Effector memory CD8-positive, alpha-beta T cell (primary cell): ENCODE results near the gene SMIM3.
"Not testable (repeated sequence)": the region's sequence is repeated elsewhere in the genome, so short reads cannot be mapped to it uniquely, and the experiment has no call there.

Source experiments
- ATAC-seq: fragments of 150-1000 bp; cut with Tn5 transposase; replicated peaks from 2 replicates; pipeline ENCODE4 v1.10.0; 2021; ENCODE audit warnings: mild to moderate bottlenecking, moderate library complexity
- DNase-seq, 3 experiments: peaks; one replicate each; pipeline ENCODE4 v3.0.0; 2021
- H3K27ac Mint-ChIP-seq, 2 donors: one replicate each; pipeline ENCODE4 v1.8.0; 2022; ENCODE audit warnings: mild to moderate bottlenecking in 2 of 2, mixed read lengths in 2 of 2, moderate library complexity in 2 of 2
- H3K27me3 Mint-ChIP-seq, 2 donors: one replicate each; pipeline ENCODE4 v1.8.0; 2022; ENCODE audit warnings: mixed read lengths in 2 of 2
- H3K36me3 Mint-ChIP-seq: one replicate; pipeline ENCODE4 v1.8.0; 2022; ENCODE audit warnings: mild to moderate bottlenecking, moderate library complexity, mixed read lengths; ENCODE audit not compliant: insufficient read depth
- H3K4me1 Mint-ChIP-seq, 2 donors: one replicate each; pipeline ENCODE4 v1.8.0; 2022; ENCODE audit warnings: low read depth in 2 of 2, mixed read lengths in 2 of 2
- H3K4me3 Mint-ChIP-seq, 2 donors: one replicate each; pipeline ENCODE4 v1.8.0; 2022; ENCODE audit warnings: mild to moderate bottlenecking in 2 of 2, mixed read lengths in 2 of 2, moderate library complexity in 2 of 2
- H3K9me3 Mint-ChIP-seq, 2 donors: one replicate each; pipeline ENCODE4 v1.8.0; 2022; ENCODE audit warnings: mixed read lengths in 2 of 2
- total RNA-seq, 9 experiments: gene quantifications; one replicate each; lab custom pipeline; 2026; lab: John Stamatoyannopoulos, UW

Gene SMIM3, protein sequence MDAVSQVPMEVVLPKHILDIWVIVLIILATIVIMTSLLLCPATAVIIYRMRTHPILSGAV
- 2.7 to 29.9 (median 7.2) reads per million in 9 experiments for total RNA-seq

- peak within 1 kb of the TSS; percentile 93 to 97 for H3K4me3 Mint-ChIP-seq
- H3K9me3 Mint-ChIP-seq, result no peaks in the 10 kb centered on the region
- H3K36me3 Mint-ChIP-seq, result peaks cover 3% of the 10 kb centered on the region
- H3K27ac Mint-ChIP-seq, result peak within 1 kb of the TSS; percentile 85 to 94
- ATAC-seq (peak; percentile 64), DNase-seq (peak; percentile 27 to 41 (median 31))
- H3K4me1 Mint-ChIP-seq, result peaks cover 28 to 31% of the 10 kb centered on the region in 2 donors
- H3K27me3 Mint-ChIP-seq, result peaks cover 1 to 8% of the 10 kb centered on the region in 2 donors
Observed at GRCh38 chr5:150778517-150779396, at the start of gene SMIM3. TSS of gene SMIM3 (plus strand) at chr5:150778757. CDS start at chr5:150795441, 16,684 bp downstream.

GRCh38 chr5:150729859-150730258, 48.7 kb upstream of the SMIM3 start:
- H3K27ac Mint-ChIP-seq, result peak overlapping the region in 1 of 2 donors; percentile 63
- no peaks in the 10 kb centered on the region for H3K9me3 Mint-ChIP-seq
- H3K4me3 Mint-ChIP-seq, result no peak overlapping the region
- ATAC-seq, result no peak
- no peak for DNase-seq
- peaks cover 83% of the 10 kb centered on the region for H3K36me3 Mint-ChIP-seq
- H3K27me3 Mint-ChIP-seq, result no peaks in the 10 kb centered on the region
- H3K4me1 Mint-ChIP-seq, result peaks cover 4 to 11% of the 10 kb centered on the region in 2 donors

- Mint-ChIP-seq H3K4me3 (no peak overlapping the region), H3K27ac (no peak overlapping the region), H3K4me1 (peaks cover 13 to 17% of the 10 kb centered on the region in 2 donors), H3K9me3 (peaks cover 0 to 1% of the 10 kb centered on the region in 2 donors), H3K27me3 (no peaks in the 10 kb centered on the region), H3K36me3 (peaks cover 75% of the 10 kb centered on the region)
- ATAC-seq (no peak), DNase-seq (no peak)
Observed at GRCh38 chr5:150731669-150732242, 46.8 kb upstream of the SMIM3 start.

GRCh38 chr5:150734579-150735384, 43.8 kb upstream of the SMIM3 start:
- H3K4me3 Mint-ChIP-seq, result peak overlapping the region in 1 of 2 donors; percentile 31
- ATAC-seq (peak; percentile 17), DNase-seq (no peak)
- peaks cover 34 to 45% of the 10 kb centered on the region in 2 donors for H3K4me1 Mint-ChIP-seq
- H3K9me3 Mint-ChIP-seq, result peaks cover 0 to 1% of the 10 kb centered on the region in 2 donors
- H3K27ac Mint-ChIP-seq, result peak overlapping the region; percentile 76 to 77
- peaks cover 60% of the 10 kb centered on the region for H3K36me3 Mint-ChIP-seq
- no peaks in the 10 kb centered on the region for H3K27me3 Mint-ChIP-seq

GRCh38 chr5:150738862-150739261, 39.7 kb upstream of the SMIM3 start:
- no peaks in the 10 kb centered on the region for H3K27me3 Mint-ChIP-seq
- DNase-seq (no peak), ATAC-seq (no peak)
- no peak overlapping the region for H3K27ac Mint-ChIP-seq
- peaks cover 43 to 65% of the 10 kb centered on the region in 2 donors for H3K4me1 Mint-ChIP-seq
- H3K36me3 Mint-ChIP-seq, result peaks cover 48% of the 10 kb centered on the region
- peaks cover 0 to 1% of the 10 kb centered on the region in 2 donors for H3K9me3 Mint-ChIP-seq
- no peak overlapping the region for H3K4me3 Mint-ChIP-seq

DNA sequence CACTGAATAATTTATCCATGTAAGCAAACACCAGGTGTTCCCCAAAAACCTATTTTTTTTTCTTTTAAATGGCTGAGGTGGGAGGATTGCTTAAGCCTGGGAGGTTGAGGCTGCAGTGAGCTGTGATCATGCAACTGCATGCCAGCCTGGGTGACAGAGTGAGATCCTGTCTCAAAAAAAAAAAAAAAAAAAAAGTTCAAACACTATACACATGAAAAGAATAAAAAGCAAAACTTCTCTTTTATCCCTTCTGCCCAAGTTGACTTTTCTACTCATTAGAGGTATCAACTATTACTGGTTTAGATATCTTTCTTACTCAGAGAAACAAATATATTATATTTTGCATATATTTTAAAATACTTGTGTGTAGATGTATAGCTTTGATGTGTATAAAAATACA, 37.6 kb upstream of the SMIM3 start:
- H3K4me1 Mint-ChIP-seq, result peaks cover 42 to 69% of the 10 kb centered on the region in 2 donors
- H3K9me3 Mint-ChIP-seq, result peaks cover 0 to 1% of the 10 kb centered on the region in 2 donors
- no peak for DNase-seq
- H3K4me3 Mint-ChIP-seq, result no peak overlapping the region
- no peak overlapping the region for H3K27ac Mint-ChIP-seq
- H3K36me3 Mint-ChIP-seq, result peaks cover 36% of the 10 kb centered on the region
- no peaks in the 10 kb centered on the region for H3K27me3 Mint-ChIP-seq
- no peak for ATAC-seq

DNA sequence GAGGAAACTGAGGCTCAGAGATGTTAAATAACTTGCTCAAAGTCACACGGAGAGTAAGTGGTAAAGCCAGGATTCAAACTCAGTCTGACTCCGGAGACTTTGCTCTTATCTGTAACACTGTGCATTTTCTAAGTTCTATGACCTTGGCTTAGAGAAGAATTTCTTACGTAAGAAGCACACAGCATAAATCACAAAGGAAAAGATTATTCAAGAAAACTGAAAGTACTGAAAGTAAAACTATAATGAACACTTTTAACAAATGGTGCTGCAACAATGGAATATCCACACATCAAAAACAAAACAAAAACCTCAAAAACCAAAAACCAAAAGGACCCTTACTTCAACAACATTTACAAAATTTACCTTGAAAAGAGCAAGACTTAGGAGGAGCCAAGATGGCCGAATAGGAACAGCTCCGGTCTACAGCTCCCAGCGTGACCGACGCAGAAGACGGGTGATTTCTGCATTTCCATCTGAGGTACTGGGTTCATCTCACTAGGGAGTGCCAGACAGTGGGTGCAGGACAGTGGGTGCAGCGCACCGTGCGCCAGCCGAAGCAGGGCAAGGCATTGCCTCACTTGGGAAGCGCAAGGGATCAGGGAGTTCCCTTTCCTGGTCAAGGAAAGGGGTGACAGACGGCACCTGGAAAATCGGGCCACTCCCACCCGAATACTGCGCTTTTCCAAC, 36.0 kb upstream of the SMIM3 start:
- ATAC-seq, H3K9me3 Mint-ChIP-seq, H3K27me3 Mint-ChIP-seq, DNase-seq: not testable (repeated sequence)
- H3K4me1 Mint-ChIP-seq, result peaks cover 36 to 67% of the 10 kb centered on the region in 2 donors
- H3K4me3 Mint-ChIP-seq, result peak overlapping the region in 1 of 2 donors; percentile 1
- peak overlapping the region in 1 of 2 donors; percentile 70 for H3K27ac Mint-ChIP-seq
- H3K36me3 Mint-ChIP-seq, result peaks cover 33% of the 10 kb centered on the region

- Mint-ChIP-seq H3K27ac (peak overlapping the region in 1 of 2 donors; percentile 72), H3K4me1 (peaks cover 33 to 62% of the 10 kb centered on the region in 2 donors), H3K36me3 (peaks cover 33% of the 10 kb centered on the region)
- H3K9me3 Mint-ChIP-seq, H3K27me3 Mint-ChIP-seq, H3K4me3 Mint-ChIP-seq, ATAC-seq, DNase-seq: not testable (repeated sequence)
Observed at GRCh38 chr5:150743142-150743488, 35.4 kb upstream of the SMIM3 start.

DNA sequence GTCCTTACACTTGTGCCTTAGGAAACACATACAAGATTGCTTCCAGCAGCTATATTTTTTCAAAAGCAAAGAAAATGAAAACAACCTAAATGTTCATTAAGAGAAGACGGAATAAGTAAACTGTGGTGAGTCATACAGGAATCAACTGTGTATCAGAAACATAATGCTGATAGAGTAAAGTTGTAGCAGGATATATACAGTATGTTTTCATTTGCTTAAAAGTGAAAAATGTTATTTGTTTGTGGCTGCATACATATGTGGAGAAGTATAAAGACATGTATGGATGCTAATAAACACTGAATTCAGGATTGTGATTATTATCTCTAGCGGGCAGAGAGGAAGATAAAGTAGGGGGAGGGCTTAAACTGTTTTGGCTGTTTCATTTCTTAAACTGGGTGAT, 28.1 kb upstream of the SMIM3 start:
- peaks cover 54% of the 10 kb centered on the region for H3K36me3 Mint-ChIP-seq
- no peak for ATAC-seq
- H3K27me3 Mint-ChIP-seq, result no peaks in the 10 kb centered on the region
- no peaks in the 10 kb centered on the region for H3K9me3 Mint-ChIP-seq
- H3K27ac Mint-ChIP-seq, result peak overlapping the region; percentile 4 to 68
- peaks cover 24 to 32% of the 10 kb centered on the region in 2 donors for H3K4me1 Mint-ChIP-seq
- no peak overlapping the region for H3K4me3 Mint-ChIP-seq
- DNase-seq, result no peak

- H3K27me3 Mint-ChIP-seq, result no peaks in the 10 kb centered on the region
- H3K36me3 Mint-ChIP-seq, result peaks cover 63% of the 10 kb centered on the region
- H3K4me3 Mint-ChIP-seq, result no peak overlapping the region
- H3K4me1 Mint-ChIP-seq, result peaks cover 23 to 27% of the 10 kb centered on the region in 2 donors
- H3K9me3 Mint-ChIP-seq, result no peaks in the 10 kb centered on the region
- ATAC-seq (no peak), DNase-seq (no peak)
- peak overlapping the region in 1 of 2 donors; percentile 78 for H3K27ac Mint-ChIP-seq
Observed at GRCh38 chr5:150751096-150751891, 27.3 kb upstream of the SMIM3 start.

DNA sequence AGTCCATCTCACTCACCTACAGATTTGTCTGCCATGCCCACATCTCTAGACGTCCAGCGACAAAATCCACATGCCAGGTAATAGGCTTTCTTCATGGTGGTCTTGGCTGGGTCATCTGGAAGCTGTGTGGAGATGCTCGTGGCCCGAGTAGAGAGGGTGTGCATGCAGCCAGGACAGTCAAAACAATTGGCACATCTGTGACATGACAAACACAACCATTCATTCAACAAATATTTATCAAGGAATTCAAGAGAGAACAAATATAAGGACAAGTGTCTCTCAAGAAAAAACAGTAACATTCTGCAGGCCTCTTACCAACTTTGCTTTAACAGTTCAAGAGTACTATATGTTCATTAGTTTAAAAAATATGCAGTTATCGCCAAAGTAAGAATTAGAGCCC, 25.1 kb upstream of the SMIM3 start:
- peaks cover 26 to 31% of the 10 kb centered on the region in 2 donors for H3K4me1 Mint-ChIP-seq
- H3K27ac Mint-ChIP-seq, result peak overlapping the region; percentile 59 to 85
- H3K27me3 Mint-ChIP-seq, result no peaks in the 10 kb centered on the region
- ATAC-seq (no peak), DNase-seq (no peak)
- peaks cover 68% of the 10 kb centered on the region for H3K36me3 Mint-ChIP-seq
- no peak overlapping the region for H3K4me3 Mint-ChIP-seq
- H3K9me3 Mint-ChIP-seq, result no peaks in the 10 kb centered on the region

- Mint-ChIP-seq H3K27ac (peak overlapping the region in 1 of 2 donors; percentile 85), H3K4me1 (peaks cover 26 to 31% of the 10 kb centered on the region in 2 donors), H3K36me3 (peaks cover 65% of the 10 kb centered on the region), H3K9me3 (no peaks in the 10 kb centered on the region), H3K4me3 (no peak overlapping the region), H3K27me3 (no peaks in the 10 kb centered on the region)
- DNase-seq (no peak), ATAC-seq (no peak)
Observed at GRCh38 chr5:150753863-150754262, 24.7 kb upstream of the SMIM3 start.
